HepG2 (cell line): ENCODE data around the gene TPRN. TPM values are rescaled to one million over a fixed set of nuclear protein-coding genes. Genes with fewer than 3 reads are reported as not detected.
A peak's percentile ranks its signal among the peaks of the same experiment; 100 is the strongest.

ENCODE experiments used
- ARNTL ChIP-seq: sonication (generic); formaldehyde crosslinking; IDR thresholded peaks from 2 replicates; pipeline ENCODE4 v1.4.0; 2020; ENCODE audit warnings: mild to moderate bottlenecking, missing genetic modification reagents
- ETV6 ChIP-seq: sonication (generic); formaldehyde crosslinking; conservative IDR thresholded peaks from 2 replicates; pipeline ENCODE4 v1.4.0; 2020; ENCODE audit warnings: missing genetic modification reagents
- FOSL1 ChIP-seq: sonication (generic); formaldehyde crosslinking; IDR thresholded peaks from 2 replicates; pipeline ENCODE4 v1.9.0; 2021; ENCODE audit warnings: missing genetic modification reagents, borderline replicate concordance
- PHF8 ChIP-seq: sonication (generic); formaldehyde crosslinking; IDR thresholded peaks from 2 replicates; pipeline ENCODE4 v1.5.0; 2020; ENCODE audit warnings: missing genetic modification reagents
- RBM22 ChIP-seq: fragments of 200-400 bp; formaldehyde crosslinking; optimal IDR thresholded peaks from 2 replicates; pipeline ENCODE3; 2017; ENCODE audit warnings: mild to moderate bottlenecking, low read length, moderate library complexity
- SIX4 ChIP-seq: sonication (generic); formaldehyde crosslinking; IDR thresholded peaks from 2 replicates; pipeline ENCODE4 v1.4.0; 2020; ENCODE audit warnings: missing genetic modification reagents
- SKI ChIP-seq: fragments of 450-650 bp; IDR thresholded peaks from one replicate; pipeline ENCODE4 v1.6.1; 2018; ENCODE audit warnings: mild to moderate bottlenecking; ENCODE audit not compliant: partially characterized antibody
- WIZ ChIP-seq: sonication (generic); formaldehyde crosslinking; IDR thresholded peaks from 2 replicates; pipeline ENCODE4 v1.5.1; 2020; ENCODE audit warnings: mild to moderate bottlenecking, missing genetic modification reagents
- ZNF292 ChIP-seq: sonication (generic); formaldehyde crosslinking; IDR thresholded peaks from 2 replicates; pipeline ENCODE4 v1.8.1; 2022; ENCODE audit warnings: mild to moderate bottlenecking, low read depth, missing genetic modification reagents, borderline replicate concordance
- ZNF530 ChIP-seq: sonication (generic); formaldehyde crosslinking; IDR thresholded peaks from 2 replicates; pipeline ENCODE4 v1.5.0; 2020; ENCODE audit warnings: low read depth, mild to moderate bottlenecking, missing genetic modification reagents
- ZNF83 ChIP-seq: sonication (generic); formaldehyde crosslinking; IDR thresholded peaks from 2 replicates; pipeline ENCODE4 v1.4.0; 2020; ENCODE audit warnings: missing genetic modification reagents, mild to moderate bottlenecking, borderline replicate concordance
- polyA plus RNA-seq, 8 experiments: library from polyadenylated mRNA; depleted of rRNA in 3 of 8; stranded (reverse) in 7 of 8; unstranded in 1 of 8; fragments of >200 nt; fragmentation: Illumina TruSeq in 4 of 8; extraction: Trizol in 4 of 8; gene quantifications; 2 replicates each; pipeline versions ENCODE4 v1.2.1 to v1.2.3, GENCODE V29; 2011 to 2016; ENCODE audit warnings: low read depth in 4 of 8, missing spikeins in 1 of 8, mixed read lengths in 1 of 8; ENCODE audit not compliant: insufficient read depth in 1 of 8
- total RNA-seq, 5 experiments: library from RNA; depleted of rRNA; stranded (reverse); fragments of >200 nt; fragmentation: Illumina TruSeq; extraction: Trizol; gene quantifications; 2 replicates each; pipeline ENCODE4 v1.2.3, GENCODE V29; 2016; ENCODE audit warnings: low read depth in 1 of 5
- TF ChIP-seq, protein P1 (sequence below): sonication (generic); formaldehyde crosslinking; IDR thresholded peaks from 2 replicates; pipeline ENCODE4 v1.5.1; 2020; ENCODE audit warnings: mild to moderate bottlenecking, missing genetic modification reagents, moderate library complexity
- TF ChIP-seq, protein P2 (sequence below): sonication (generic); formaldehyde crosslinking; IDR thresholded peaks from 2 replicates; pipeline ENCODE4 v1.4.0; 2020; ENCODE audit warnings: mild to moderate bottlenecking, missing genetic modification reagents, borderline replicate concordance
- TF ChIP-seq, protein P3 (sequence below): sonication (generic); formaldehyde crosslinking; IDR thresholded peaks from 2 replicates; pipeline ENCODE4 v1.8.0; 2022; ENCODE audit warnings: missing genetic modification reagents, low read depth, mild to moderate bottlenecking, borderline replicate concordance

Gene TPRN
- total and polyA plus RNA-seq, 2 of the 13 experiments (the other 11 are each of a cell fraction or from before 2014, with no cell fraction given), result 10.1 to 19.2 TPM

DNA sequence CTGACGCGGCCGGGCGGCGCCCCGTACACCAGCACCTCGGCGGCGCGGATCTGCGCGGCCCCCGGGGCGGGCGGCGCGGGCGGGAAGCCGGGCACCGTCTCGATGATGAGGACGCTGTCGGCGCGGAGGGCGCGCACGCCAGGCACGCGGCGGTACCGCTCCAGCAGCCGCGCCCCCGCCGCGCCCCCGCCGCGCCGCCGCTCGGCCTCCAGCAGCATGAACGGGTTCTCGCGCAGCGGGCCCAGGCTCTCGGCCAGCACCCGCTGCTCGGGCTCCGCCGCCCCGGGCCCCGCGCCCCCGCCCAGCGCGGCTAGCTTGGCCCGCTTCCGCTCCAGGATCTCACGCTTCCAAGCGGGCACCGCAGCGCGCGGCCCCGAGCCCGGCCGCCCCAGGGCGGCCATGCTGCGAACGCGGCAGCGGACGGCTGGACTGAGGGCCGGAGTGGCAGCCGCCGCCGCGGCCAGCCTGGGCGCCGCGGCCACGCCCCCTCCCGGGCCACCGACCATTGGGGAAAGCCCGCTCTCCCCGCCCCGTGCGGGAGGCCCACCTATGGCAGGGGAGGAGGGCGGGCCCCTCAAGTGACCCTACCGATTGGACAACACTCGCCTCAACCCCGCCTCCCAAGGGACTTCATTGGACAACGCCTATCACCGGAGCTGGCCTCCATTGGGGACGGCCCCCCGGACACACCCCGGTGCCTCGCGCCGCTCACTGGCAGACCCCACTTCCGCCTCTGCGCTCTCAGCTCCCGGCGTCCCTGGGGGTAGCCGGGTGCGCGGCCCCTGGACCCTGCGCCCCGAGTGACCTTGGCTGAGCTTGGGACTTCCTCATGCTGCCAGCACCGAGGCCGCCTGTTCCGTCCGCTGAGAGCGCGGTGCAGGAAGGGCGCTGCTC, at the start of gene TPRN (continued):
- TF ChIP-seq, protein P1, sequence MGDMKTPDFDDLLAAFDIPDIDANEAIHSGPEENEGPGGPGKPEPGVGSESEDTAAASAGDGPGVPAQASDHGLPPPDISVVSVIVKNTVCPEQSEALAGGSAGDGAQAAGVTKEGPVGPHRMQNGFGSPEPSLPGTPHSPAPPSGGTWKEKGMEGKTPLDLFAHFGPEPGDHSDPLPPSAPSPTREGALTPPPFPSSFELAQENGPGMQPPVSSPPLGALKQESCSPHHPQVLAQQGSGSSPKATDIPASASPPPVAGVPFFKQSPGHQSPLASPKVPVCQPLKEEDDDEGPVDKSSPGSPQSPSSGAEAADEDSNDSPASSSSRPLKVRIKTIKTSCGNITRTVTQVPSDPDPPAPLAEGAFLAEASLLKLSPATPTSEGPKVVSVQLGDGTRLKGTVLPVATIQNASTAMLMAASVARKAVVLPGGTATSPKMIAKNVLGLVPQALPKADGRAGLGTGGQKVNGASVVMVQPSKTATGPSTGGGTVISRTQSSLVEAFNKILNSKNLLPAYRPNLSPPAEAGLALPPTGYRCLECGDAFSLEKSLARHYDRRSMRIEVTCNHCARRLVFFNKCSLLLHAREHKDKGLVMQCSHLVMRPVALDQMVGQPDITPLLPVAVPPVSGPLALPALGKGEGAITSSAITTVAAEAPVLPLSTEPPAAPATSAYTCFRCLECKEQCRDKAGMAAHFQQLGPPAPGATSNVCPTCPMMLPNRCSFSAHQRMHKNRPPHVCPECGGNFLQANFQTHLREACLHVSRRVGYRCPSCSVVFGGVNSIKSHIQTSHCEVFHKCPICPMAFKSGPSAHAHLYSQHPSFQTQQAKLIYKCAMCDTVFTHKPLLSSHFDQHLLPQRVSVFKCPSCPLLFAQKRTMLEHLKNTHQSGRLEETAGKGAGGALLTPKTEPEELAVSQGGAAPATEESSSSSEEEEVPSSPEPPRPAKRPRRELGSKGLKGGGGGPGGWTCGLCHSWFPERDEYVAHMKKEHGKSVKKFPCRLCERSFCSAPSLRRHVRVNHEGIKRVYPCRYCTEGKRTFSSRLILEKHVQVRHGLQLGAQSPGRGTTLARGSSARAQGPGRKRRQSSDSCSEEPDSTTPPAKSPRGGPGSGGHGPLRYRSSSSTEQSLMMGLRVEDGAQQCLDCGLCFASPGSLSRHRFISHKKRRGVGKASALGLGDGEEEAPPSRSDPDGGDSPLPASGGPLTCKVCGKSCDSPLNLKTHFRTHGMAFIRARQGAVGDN (CRISPR knock-in tag), result peak; percentile 94
- no peak for TF ChIP-seq ZNF83 (CRISPR knock-in tag)
- 0 out of 2 replicates have a peak, but pooled peaks have one; percentile 55 for TF ChIP-seq ARNTL (CRISPR knock-in tag)
- TF ChIP-seq RBM22, result peak; percentile 69
- no peak for TF ChIP-seq ZNF530
- TF ChIP-seq, protein P2, sequence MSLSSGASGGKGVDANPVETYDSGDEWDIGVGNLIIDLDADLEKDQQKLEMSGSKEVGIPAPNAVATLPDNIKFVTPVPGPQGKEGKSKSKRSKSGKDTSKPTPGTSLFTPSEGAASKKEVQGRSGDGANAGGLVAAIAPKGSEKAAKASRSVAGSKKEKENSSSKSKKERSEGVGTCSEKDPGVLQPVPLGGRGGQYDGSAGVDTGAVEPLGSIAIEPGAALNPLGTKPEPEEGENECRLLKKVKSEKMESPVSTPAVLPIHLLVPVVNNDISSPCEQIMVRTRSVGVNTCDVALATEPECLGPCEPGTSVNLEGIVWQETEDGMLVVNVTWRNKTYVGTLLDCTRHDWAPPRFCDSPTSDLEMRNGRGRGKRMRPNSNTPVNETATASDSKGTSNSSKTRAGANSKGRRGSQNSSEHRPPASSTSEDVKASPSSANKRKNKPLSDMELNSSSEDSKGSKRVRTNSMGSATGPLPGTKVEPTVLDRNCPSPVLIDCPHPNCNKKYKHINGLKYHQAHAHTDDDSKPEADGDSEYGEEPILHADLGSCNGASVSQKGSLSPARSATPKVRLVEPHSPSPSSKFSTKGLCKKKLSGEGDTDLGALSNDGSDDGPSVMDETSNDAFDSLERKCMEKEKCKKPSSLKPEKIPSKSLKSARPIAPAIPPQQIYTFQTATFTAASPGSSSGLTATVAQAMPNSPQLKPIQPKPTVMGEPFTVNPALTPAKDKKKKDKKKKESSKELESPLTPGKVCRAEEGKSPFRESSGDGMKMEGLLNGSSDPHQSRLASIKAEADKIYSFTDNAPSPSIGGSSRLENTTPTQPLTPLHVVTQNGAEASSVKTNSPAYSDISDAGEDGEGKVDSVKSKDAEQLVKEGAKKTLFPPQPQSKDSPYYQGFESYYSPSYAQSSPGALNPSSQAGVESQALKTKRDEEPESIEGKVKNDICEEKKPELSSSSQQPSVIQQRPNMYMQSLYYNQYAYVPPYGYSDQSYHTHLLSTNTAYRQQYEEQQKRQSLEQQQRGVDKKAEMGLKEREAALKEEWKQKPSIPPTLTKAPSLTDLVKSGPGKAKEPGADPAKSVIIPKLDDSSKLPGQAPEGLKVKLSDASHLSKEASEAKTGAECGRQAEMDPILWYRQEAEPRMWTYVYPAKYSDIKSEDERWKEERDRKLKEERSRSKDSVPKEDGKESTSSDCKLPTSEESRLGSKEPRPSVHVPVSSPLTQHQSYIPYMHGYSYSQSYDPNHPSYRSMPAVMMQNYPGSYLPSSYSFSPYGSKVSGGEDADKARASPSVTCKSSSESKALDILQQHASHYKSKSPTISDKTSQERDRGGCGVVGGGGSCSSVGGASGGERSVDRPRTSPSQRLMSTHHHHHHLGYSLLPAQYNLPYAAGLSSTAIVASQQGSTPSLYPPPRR, result peak; percentile 42; the same call in 1 of the 2 replicates
- no peak for TF ChIP-seq SIX4 (CRISPR knock-in tag)
- TF ChIP-seq SKI, result peak; percentile 38
- TF ChIP-seq PHF8 (CRISPR knock-in tag), result peak; percentile 86
- TF ChIP-seq FOSL1 (CRISPR knock-in tag), result no peak
- TF ChIP-seq WIZ (CRISPR knock-in tag), result peak; percentile 89; the same call in 1 of the 2 replicates
- TF ChIP-seq, protein P3, sequence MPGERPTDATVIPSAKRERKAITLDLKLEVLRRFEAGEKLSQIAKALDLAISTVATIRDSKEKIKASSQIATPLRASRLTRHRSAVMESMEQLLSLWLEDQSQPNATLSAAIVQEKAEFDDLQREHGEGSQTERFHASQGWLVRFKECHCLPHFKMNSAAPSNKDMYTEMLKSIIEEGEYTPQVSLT, result no peak; the same call in 1 of the 2 replicates
- peak; percentile 86 for TF ChIP-seq ZNF292
- no peak for TF ChIP-seq ETV6 (CRISPR knock-in tag)
